ENCODE results near the gene GPRC5C.

- no peak for TF ChIP-seq CTCF (IDR thresholded peaks at IDR 0.05)
- no peak for TF ChIP-seq POLR2A (IDR thresholded peaks at IDR 0.05)
- no peak for TF ChIP-seq EP300 (IDR thresholded peaks at IDR 0.05; ENCODE audit: low read depth)
- no peak for TF ChIP-seq POLR2AphosphoS5 (IDR thresholded peaks at IDR 0.05)
Measured at GRCh38 chr17:74412581-74412980, 19.3 kb upstream of the GPRC5C start.

Measured in transverse colon (tissue), 4 donors.